IPS-18c (cell line): ENCODE results near the gene INTU.
"Not testable (repeated sequence)": the region's sequence is repeated elsewhere in the genome, so short reads cannot be mapped to it uniquely, and the experiment has no call there.

Experiments
- H3K4me3 ChIP-seq: 2 replicates; pipeline ENCODE4 v1.7.0; 2013; ENCODE audit warnings: low read depth, mild to moderate bottlenecking, low read length, moderate library complexity; ENCODE audit not compliant: insufficient read depth
- H3K9me3 ChIP-seq: one replicate; pipeline ENCODE4 v1.6.1; 2013; ENCODE audit warnings: mild to moderate bottlenecking, low read length, moderate library complexity; ENCODE audit not compliant: control insufficient read depth, insufficient read depth

The INTU gene

DNA sequence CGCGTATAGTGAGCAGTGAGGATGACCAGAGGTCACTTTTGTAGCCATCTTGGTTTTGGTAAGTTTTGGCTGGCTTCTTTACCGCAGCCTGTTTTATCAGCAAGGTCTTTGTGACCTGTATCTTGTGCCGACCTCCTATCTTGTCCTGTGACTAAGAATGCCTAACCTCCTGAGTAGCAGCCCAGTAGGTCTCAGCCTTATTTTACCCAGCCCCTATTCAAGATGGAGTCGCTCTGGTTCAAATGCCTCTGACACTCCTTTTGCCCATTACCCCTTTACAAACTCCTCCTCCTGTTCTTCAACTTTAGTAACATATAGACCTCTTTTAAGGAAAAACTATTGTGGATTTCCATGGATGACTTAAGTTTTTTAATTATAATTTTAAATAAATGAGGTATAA is 2.6 kb upstream of the INTU start:
- no peaks in the 10 kb centered on the region for H3K9me3 ChIP-seq

DNA sequence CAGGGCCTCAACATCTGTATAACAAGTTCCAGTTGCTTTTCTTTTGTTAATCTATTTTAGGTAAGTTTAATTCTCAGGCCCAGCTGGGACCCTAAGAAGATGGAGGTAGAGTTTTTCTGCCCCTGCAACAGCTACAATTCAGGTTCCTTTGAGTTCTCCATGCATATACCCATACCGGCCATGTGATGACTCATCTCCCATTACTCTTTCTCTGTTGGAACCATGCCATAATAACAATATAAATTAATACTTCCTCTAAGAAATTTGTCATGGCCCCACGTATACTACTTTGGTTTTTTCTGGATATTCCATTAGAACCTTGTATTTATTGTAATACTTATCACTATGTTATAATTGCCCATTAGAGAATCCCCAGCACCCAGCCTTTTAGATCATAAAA is 1.3 kb upstream of the INTU start:
- H3K9me3 ChIP-seq, result no peaks in the 10 kb centered on the region

More for the DNA sequence above, 2.6 kb upstream of the INTU start:
- no peak overlapping the region for H3K4me3 ChIP-seq

DNA sequence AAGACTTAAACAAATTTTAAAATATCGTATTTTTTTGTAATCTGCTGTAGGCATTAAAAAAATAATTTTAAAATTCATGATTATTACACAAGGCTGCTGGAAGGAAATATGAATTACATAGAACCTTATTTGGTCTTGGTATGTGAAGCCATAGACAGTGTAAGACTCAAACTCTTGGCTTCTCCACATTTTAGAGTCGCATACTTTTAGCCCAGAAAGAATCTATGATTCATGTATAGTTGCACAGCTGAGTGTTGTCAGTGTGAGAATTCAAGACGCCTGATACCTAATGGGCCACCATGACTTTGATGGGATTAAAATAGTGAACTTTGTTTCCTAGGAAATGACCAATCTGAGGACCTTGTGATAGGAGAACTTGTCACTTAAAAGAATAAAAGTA is 1.4 kb downstream of the INTU start:
- Histone ChIP-seq H3K4me3 (no peak overlapping the region), H3K9me3 (no peaks in the 10 kb centered on the region)

More for the DNA sequence above, 1.3 kb upstream of the INTU start:
- no peak overlapping the region for H3K4me3 ChIP-seq

DNA sequence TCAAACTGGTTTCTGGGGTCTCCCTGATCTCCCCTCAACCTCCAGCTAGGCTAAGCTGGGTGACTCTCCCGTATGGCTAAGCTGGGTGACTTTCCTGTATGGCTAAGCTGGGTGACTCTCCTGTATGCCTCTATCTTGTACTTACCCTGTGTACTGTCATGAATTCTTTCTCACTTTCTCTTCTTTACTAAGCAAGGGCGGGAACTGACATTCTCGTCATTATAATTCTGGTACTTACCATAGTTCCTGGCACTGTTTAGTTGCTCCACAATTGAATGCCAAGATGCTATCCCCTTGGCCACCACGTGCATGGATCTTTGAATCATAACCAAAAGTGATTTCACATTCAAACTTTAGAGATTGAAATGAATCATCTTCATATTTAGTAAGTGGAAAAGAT is 8.8 kb downstream of the INTU start:
- Histone ChIP-seq H3K4me3 (no peak overlapping the region), H3K9me3 (no peaks in the 10 kb centered on the region)

DNA sequence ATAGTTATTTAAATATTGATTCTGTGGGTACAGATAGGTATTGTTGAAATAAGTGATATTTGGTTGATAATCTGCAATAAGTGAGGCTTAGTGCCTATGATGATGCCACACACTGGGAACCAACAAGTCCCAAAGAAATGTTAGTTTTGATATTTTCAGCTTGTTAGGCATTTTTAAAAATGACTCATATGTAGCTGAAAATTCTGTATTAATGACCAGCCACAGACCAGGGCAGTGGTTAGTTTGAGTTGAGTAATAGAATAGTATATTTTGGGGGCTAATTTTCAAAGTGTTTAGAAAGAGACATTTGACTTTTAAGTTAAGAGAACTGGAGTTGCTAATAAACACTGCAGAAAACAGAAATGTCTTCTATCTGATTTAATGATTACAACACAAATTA is 9.4 kb downstream of the INTU start:
- Histone ChIP-seq H3K4me3 (no peak overlapping the region), H3K9me3 (no peaks in the 10 kb centered on the region)

DNA sequence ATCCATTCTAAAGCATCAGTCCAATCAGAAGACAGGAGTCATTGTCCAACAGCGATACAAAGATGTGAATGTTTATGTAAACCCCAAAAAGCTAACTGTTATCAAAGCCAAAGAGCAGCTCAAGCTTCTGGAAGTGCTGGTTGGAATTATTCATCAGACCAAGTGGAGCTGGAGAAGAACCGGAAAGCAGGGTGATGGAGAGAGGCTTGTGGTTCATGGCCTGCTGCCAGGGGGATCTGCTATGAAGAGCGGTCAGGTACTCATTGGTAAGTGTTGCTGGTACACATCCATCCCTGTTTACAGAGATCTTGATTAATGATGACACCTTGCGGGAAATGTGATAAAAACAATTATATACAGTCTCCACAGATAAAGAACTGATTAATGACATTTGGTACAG is 11.0 kb downstream of the INTU start:
- Histone ChIP-seq H3K4me3 (no peak overlapping the region), H3K9me3 (no peaks in the 10 kb centered on the region)

DNA sequence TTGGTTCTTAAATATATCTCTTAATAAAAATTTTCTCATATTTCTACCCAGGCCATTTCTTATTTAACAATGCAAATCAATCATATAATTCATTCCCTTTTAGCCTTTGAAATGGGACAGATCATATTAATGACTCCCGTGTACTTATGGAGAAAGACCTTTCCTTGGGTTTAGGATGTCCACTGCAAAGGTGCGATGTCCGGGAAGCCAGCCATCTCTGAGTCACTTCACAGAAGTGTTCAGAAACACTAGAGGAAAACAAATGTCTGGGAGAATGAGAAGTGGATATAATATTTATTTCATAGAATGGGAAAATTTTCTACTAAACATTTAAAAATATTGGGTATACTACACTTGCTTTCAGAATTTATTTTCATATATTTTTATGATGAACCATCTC is 15.3 kb downstream of the INTU start:
- Histone ChIP-seq H3K9me3 (no peaks in the 10 kb centered on the region), H3K4me3 (no peak overlapping the region)

DNA sequence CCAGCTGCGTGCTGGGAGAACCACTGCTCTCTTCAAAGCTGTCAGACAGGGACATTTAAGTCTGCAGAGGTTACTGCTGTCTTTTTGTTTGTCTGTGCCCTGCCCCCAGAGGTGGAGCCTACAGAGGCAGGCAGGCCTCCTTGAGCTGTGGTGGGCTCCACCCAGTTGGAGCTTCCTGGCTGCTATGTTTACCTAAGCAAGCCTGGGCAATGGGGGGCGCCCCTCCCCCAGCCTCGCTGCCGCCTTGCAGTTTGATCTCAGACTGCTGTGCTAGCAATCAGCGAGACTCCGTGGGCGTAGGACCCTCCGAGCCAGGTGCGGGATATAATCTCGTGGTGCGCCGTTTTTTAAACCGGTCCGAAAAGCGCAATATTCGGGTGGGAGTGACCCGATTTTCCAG is 22.8 kb downstream of the INTU start:
- not testable (repeated sequence) for H3K4me3 ChIP-seq, H3K9me3 ChIP-seq

DNA sequence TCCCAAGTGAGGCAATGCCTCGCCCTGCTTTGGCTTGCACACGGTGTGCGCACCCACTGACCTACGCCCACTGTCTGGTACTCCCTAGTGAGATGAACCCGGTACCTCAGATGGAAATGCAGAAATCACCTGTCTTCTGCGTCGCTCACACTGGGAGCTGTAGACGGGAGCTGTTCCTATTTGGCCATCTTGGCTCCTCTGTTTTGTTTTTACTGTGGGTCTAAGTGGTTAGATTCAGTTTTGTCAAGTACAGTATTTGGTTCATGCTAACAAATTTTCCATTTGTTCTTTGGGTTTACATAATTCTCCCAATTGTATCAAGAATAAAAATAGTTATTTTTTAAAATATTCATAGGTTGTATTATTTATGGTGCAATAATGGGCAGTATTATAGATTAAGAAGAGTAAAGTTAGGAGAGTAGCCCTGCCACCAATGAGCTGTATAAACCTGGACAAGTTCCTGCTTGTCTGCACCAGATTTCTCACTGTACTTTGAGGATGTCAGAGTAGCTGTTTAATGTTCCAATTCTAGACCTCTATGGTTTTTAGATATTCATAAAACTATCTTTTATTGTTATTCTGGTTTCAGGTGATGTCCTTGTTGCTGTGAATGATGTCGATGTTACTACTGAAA is 23.4 kb downstream of the INTU start:
- Histone ChIP-seq H3K4me3 (no peak overlapping the region), H3K9me3 (no peaks in the 10 kb centered on the region)

DNA sequence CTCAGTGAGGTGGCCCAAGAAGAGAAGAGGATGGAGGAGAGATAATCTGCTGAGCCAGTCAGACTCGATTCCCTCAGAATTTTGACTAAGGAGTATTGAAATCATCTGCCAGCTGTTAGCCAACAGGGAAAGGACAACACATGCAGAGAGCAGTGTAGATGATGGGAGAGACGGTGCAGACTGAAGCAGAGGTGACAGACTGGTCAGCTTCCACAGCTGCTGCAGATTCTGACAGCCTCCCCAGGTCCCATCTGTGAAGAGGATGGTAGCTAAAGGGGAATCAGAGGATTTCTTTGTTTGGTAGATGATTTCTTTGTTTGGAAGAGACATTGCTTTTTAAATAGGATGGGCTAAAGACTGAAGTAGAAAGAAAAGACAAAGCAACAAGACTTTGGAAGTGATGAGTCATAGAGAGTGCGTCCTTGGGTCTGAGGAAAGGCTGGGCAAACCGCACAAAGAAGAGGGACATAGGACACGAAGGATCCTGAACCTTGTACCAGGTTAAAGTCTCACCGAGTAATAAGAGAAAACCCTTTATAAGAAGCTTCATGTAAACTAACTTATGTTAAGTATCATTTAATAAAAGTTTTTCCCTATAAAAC is 27.6 kb downstream of the INTU start:
- no peak overlapping the region for H3K4me3 ChIP-seq
- H3K9me3 ChIP-seq, result no peaks in the 10 kb centered on the region

DNA sequence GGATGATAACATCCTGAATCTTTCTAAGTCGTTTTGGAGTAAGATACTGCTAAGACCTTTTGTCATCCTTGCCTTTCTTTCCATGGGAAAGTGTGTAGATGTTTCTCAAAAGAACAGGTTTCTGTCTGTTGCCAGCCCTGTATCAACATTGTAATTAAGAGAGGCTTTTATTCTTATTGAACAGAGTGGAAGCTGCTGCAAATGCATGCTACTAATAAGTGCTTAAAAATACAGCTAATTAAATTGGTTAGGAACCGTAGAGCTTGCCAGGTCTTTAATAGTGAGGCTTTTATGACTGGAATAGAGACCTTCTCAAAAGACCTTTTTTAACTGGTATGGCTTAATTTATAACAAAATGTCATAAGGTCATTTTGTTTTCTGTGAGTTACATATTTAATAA is 34.4 kb downstream of the INTU start:
- Histone ChIP-seq H3K9me3 (no peaks in the 10 kb centered on the region), H3K4me3 (no peak overlapping the region)

DNA sequence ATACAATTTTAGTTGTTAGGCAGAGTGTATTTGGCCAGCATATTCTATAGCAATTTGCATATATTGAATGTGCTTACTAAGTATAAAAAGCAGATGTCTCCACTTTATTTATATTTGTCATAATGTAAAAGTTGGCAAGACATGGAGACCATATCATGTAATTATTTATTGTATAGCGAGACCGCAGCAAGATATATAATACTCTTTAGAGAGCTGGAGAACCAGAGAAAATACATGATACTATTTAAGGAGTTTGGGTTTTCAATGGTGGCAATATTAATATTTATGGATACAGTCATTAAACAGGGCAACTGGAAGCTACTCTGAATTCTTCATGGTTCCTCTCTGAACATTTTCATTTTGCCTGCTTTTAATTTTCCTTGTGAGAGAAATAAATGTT is 35.0 kb downstream of the INTU start:
- no peak overlapping the region for H3K4me3 ChIP-seq
- H3K9me3 ChIP-seq, result no peaks in the 10 kb centered on the region

DNA sequence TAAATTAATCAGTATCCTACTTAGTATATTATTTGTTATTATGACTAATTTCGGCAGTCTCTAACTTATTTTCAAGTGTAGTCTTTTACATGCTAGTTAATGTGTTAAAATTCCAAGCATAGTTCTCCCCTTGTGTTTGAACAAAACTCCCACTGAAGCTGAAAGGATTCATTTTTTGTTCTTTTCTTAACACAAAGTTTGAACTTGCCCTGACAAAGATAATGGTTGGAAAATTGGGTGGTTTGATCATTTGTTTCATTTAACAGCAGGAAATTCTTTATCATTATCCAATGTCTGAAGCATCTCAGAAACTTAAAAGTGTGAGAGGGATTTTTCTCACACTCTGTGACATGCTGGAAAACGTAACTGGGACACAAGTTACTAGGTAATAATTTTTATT is 36.0 kb downstream of the INTU start:
- Histone ChIP-seq H3K9me3 (no peaks in the 10 kb centered on the region), H3K4me3 (no peak overlapping the region)

DNA sequence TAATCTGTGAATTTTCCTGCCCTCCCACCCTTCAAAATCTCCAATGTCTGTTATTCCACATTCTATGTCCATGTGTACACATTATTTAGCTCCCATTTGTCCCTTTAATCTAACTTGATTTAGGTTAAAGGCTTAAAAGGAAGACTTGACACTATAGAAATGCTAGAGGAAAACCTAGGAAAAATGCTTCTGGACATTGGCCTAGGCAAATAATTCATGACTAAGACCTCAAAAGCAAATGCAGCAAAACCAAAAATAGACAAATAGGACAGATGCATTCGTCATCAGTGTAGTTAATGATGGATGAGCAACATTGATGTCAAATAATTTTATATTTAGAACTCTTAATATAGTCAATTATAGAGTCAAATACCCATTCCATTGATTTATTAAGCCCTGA is 36.9 kb downstream of the INTU start:
- H3K9me3 ChIP-seq, result no peaks in the 10 kb centered on the region
- H3K4me3 ChIP-seq, result no peak overlapping the region

DNA sequence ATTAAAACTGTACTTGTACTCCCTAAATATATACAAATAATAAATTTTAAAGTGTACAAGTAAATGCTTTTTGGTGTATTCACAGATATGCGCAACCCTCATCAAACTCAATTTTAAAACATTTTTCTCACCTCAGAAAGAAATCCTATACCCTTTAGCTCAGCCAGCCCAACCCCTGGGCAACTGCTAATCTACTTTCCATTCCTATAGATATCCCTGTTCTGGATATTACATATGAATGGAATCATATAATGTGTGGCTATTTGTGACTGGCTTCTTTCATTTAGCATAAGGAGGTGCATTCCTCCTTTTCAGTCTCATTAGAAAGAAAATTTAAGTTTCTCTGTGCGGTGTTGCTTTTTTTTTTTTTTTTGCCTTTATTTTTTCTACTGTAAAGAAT is 39.4 kb downstream of the INTU start:
- Histone ChIP-seq H3K9me3 (peaks cover 8% of the 10 kb centered on the region), H3K4me3 (no peak overlapping the region)

DNA sequence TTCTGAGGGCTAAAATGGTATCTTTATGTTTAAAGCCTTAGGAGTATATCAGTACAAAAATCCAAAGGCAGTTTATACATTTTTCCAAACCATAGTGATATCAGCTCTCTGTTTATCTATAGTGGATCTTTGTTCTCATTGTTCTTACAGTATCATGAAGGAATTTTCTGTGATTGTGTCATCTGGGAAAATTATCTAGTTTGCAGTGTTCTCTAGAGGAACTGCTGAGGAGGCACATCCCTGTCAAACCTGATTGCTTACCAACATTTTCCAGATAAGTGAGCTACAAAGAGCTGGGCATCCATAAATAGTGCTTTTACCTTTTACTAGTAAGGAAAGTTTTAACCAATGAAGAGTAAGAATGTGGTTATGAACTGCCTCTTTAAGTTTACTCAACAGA is 52.5 kb downstream of the INTU start:
- Histone ChIP-seq H3K4me3 (no peak overlapping the region), H3K9me3 (no peaks in the 10 kb centered on the region)

DNA sequence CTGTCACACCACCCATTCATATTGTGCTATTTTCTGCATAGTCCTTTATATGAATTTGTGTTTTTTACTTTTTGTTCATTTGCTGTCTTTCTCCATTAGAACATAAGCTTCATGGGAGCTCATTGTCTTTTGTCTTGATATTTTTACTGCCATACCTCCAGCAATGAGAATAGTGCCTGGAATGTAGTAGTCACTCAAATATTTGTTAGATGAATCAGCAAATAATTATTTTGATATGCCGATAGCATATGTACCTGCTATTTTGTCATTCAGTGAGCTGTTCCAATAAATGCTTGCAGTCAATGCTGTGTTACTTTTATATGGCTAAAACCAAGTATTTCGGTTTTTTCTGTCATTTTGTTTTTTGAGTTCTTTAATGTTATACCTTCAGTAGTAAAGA is 53.9 kb downstream of the INTU start:
- H3K9me3 ChIP-seq, result no peaks in the 10 kb centered on the region
- no peak overlapping the region for H3K4me3 ChIP-seq

DNA sequence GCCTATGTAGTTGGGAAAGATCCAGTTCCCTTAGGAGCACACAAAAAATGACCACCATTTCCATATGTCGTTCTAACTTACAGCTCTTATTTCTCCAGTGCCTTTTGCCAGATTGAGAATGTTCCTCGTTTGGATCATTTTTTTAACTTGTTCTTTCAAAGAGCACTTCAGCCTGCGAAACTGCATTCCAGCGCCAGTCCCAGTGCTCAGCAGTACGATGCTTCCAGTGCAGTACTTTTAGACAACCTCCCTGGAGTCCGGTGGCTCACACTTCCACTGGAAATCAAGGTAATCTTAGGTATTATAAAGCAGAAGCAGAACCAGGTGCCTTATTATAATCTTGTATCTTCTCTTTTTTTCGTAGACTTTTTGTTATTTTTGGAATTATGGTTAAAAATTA is 54.8 kb downstream of the INTU start:
- Histone ChIP-seq H3K4me3 (no peak overlapping the region), H3K9me3 (no peaks in the 10 kb centered on the region)

DNA sequence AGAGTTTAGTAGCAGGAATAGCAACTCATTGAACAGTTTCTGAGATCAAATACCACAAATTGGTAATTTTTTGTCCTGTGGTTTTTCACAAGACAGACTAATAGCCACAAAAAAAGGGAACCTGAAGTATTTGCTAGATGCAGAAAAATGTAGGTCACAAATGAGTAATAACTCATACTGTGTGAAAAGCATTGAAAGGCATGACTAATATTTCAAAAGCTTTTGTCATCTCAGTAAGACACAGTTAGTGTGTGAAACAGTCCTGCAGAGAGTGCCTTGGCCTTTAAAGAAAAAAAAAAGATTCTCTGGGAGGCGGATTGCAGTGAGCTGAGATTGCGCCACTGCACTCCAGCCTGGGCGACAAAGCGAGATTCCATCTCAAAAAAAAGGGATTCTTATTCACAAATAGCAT is 66.0 kb downstream of the INTU start:
- Histone ChIP-seq H3K4me3 (no peak overlapping the region), H3K9me3 (no peaks in the 10 kb centered on the region)
